ENCODE measurements around the gene MGAT5B.
"Not testable (repeated sequence)": the region's sequence is repeated elsewhere in the genome, so short reads cannot be mapped to it uniquely, and the experiment has no call there.

The MGAT5B gene

DNA sequence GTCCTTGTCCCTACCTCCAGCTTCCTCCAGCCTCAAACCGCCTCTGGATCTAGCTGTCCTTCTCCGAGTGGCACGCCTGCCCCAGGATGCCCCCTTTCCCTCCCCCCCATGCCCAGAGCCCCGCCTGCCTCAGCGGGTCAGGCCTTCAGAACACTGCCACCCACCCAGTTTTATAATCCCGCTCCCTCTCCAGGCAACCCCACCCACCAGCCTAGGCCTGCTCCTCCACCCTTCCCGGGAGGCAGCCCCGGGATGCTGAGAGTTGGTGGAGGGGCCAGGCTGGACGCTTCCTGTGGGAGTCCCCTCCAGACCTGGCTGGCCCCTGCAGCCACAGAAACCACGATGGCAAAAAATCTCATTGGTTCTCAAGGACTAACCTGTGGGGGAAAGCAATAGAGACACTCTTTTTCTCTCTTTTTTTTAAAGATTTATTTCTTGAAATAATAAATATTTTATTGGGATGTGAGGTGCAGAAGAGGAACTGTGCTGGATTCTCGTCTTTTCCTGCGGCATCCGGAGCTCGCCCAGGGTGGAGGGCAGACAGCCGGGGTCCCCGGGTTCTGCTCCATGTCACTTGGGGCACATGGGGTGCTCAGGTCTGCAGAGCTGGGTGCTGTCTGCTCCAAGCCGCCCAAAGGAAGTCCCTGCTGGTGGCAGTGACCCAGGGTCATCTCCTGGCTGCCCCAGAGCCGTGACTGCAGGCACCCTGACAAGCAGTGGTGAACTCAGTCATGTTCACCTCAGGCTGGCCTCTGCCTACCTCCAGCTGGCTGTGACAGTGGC, 81.9 kb downstream of the MGAT5B start:
- no peak for DNase-seq (ENCODE audit: low read depth)

DNA sequence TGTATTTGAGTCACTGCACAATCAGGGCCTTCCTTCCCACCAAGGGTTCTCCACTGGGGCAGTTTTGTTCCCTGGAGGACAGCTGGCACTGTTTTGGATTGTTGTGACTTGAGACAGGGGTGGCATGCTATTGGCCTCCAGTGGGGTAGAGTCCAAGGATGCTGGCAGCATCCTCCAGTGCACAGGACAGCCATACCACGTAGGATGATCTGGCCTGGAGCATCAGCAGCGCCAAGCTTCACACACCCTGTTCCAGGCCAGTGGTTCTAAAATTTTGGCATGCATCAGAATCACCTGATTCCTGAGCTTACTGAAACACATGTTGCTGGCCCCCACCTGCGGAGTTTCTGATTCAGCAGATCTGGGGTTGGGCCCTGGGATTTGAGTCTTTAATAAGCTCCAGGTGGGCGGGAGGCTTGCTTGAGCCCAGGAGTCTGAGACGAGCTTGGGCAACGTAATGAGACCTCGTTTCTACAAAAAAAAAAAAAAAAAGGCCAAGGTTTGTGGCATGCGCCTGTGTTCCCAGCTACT, 83.2 kb downstream of the MGAT5B start:
- DNase-seq (ENCODE audit: low read depth), result no peak

DNA sequence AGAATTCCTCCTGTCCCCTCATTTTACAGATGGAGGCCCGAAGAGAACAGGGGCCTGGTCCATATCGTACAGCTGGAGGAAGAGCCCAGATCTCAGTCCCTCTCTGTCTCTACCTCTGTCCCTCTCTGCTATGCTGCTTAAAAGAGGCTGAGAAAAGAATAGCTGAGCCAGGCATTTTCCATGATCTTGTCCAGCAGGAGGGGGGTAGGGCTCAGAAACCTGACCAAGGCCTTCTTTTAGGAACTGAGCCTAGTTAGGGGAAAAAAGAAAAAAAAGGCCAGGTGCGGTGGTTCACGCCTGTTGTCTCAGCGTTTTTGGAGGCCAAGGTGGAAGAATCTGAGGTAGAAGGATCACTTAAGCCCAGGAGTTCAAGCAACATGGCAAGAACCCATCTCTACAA, 84.2 kb downstream of the MGAT5B start:
- no peak for DNase-seq (ENCODE audit: low read depth)

DNA sequence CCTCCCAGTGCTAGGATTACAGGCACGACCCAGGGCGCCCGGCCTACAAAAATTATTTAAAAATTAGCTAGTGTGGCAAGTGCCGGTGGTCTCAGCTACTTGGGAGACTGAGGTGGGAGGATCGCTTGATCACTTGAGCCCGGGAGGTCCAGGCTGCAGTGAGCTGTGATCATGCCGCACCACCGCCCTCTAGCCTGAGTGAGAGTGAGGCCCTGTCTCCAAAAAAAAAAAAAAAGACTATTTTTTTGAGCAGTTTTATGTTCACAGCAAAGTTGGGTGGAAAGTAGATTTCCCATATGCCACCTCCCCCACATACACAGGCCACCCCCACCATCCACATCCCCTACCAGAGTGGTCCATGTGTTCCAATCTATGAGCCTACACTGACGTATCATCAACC, 84.9 kb downstream of the MGAT5B start:
- DNase-seq (ENCODE audit: low read depth), result no peak

- no peak for DNase-seq (ENCODE audit: low read depth)
These were observed 85.7 kb downstream of the MGAT5B start for GRCh38 chr17:76953946-76954345.

GRCh38 chr17:76955191-76955590, 87.0 kb downstream of the MGAT5B start:
- DNase-seq (ENCODE audit: low read depth), result no peak

GRCh38 chr17:76956846-76957540, 88.8 kb downstream of the MGAT5B start:
- DNase-seq (ENCODE audit: low read depth), result no peak

DNA sequence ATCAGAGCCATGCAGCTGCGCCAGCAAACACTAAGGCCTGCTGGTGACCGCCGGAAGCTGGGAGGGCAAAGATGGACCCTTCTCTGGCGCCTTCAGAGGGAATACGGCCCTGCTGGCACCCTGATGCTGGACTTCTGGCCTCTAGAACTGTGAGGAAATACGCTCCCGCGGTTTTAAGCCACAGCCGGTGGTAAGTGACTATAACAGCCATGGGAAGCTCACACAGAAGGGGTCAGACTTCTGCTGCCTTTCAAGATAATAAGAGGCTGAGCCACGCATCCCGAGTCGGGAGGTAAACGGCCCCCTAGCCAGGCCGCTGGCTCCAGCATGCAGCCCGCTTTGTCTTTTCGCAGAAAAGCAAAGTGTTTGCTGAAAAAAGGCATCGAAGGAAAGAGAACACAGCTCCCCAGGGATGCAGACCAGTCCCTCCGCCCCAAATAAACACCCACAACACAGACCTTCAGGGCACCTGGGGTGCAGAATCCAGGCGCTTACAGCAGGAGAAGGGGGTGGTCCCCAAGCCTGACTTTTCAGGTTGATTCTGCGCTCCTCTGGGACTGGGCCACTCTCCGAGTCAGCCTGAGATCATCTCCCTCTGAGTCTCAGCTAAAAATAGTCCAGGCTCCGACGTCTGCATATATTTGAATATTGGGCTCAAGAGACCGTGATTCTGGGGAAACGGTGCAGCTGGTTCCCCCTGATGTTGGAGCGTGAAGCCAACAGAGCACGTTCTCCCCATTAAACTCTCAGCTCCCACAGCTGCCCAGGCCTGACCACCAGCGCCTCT, 89.7 kb downstream of the MGAT5B start:
- no peak for DNase-seq (ENCODE audit: low read depth)

GRCh38 chr17:76958974-76959373, 90.8 kb downstream of the MGAT5B start:
- DNase-seq (ENCODE audit: low read depth), result no peak

DNA sequence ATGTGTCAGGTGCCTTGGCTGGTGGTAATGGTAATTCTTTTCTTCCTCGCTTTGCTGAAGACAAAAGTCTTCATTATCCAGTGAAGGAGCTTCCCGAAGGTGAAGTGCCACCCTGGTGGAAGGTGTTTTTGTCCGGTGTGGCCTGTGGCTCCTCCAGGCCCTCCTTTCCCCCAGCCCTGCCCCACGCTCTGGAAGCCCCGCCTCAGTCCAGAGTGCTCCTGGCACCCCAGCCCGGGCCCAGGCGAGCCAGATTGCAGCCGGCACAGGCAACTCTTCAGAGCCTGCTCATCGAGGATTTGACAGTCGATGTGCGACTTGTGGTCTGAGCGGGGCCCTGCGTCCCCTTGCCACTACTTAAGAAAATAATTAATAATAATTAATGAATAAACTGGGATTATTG, 93.7 kb downstream of the MGAT5B start:
- no peak for DNase-seq (ENCODE audit: low read depth)

GRCh38 chr17:76962858-76963257, 94.7 kb downstream of the MGAT5B start:
- DNase-seq (ENCODE audit: low read depth), result no peak

GRCh38 chr17:76966016-76966415, 97.8 kb downstream of the MGAT5B start:
- no peak for DNase-seq (ENCODE audit: low read depth)

GRCh38 chr17:76966486-76967181, 98.4 kb downstream of the MGAT5B start:
- no peak for DNase-seq (ENCODE audit: low read depth)

GRCh38 chr17:76967762-76968161, 99.6 kb downstream of the MGAT5B start:
- no peak for DNase-seq (ENCODE audit: low read depth)

DNA sequence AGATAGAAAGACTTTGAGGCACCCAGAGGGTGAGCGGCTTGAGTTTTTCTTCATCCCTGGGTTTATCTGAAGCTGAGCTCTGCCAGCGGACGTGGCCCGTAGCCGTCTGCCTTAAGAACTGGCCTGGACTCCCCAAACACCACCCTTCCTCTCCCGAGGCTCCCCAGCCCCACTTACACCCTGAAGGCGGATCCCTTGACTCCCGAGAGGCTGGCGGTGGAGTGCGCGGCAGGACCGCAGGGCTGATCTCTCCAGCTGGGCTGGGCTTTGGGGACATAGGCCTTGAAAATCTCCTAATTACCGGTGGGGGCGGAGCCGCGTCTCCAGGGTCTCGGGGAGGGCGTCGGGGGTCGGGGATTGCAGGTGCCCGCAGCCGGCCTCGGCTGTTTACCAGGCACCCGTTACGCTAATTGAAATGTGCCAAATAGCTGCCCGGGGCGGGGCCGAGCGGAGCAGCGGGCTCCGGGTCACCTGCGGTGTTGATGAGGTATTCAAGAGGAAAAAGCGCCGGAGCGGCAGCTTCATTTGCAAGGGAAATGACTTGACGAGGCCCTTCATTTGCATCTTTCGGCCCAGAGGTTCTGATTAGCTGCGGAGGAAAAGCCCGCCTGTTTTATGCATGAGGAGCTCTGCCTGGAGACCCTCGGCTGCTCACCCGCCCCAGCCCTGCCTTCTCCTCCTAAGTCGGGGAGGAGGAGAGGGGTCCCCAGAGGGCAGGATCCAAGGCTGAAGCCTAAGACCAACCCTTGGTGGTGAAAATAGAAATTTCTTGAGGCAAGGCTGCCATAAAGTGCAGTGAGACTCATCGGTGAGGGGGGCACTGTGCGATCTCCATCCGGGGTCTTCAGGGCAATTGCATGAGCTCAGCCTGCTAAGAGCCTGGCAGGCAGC, 100.7 kb downstream of the MGAT5B start:
- no peak for DNase-seq (ENCODE audit: low read depth)

DNA sequence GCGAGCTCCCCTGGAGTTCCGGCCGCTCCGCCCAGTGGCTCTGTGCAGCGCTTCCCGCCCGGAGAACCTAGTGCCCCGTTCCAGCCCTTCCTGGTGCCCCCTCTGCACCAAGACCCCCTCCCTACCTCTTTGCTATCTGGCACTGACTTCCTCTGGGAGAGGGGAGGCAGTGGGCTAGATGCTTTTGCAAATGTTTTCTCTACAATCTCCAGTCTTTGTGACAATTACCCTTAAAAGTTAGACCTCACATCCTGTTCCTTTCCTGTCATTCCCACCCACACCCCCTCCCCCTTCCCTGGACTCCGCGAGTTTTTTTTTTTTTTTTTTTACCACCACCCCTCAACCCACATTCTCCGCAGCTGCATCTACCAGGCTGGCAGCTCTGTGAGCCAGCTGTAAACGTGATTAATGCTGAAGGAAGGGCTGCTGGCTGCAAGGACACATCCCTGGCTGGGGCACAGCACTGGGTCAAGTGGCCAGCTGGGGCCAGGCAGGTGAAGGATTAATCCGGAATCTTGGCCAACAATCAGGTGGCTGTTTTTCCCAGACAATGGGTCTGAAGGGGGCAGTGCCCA, 101.5 kb downstream of the MGAT5B start:
- DNase-seq (ENCODE audit: low read depth), result no peak

DNA sequence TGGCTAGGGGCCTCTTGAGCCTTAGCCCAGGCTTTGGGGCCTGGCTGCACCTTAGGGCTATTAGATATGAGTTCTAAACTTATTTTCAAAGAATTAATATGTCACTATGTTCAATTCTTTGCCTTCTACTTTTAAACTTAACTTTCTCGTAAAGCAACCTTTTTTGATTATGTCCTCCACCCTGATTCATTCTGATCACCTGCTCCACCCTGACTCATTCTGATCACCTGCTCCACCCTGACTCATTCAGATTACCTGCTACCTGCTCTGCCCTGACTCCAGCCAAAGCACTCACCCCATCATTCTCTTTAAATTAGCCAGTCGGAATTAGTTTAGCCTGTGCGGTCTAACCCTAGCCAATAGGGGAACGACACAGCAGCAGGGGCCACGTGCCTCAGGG, 102.0 kb downstream of the MGAT5B start:
- DNase-seq (ENCODE audit: low read depth), result not testable (repeated sequence)

DNA sequence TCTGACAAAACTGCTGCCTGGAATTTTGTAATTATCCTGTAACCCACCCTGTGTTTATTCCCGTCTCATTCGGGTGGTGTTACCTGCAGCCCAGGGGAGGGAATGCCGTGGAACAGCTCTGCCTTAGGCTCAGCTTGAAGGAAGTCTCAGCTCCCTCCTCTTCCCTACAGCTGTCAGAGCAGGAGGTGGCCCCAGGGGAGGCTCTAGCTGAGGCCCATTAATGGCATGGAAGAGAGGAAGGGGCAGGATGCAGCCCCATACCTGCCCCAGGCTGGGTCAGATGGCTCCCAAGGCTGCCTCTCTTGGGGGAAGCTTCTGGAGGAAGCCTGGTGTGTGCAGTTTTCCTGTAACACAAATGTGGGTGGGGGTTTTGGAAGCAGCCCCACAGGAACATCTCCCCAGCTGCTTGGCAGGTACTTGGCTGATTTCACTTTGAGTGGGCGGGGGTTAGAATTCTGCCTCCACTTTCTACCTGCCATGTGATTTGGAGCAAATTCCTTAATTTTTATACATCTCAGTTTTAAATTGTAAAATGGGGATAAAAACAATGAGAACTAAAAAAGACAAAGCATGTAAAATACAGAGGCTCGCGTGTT, 103.9 kb downstream of the MGAT5B start:
- no peak for DNase-seq (ENCODE audit: low read depth)

DNA sequence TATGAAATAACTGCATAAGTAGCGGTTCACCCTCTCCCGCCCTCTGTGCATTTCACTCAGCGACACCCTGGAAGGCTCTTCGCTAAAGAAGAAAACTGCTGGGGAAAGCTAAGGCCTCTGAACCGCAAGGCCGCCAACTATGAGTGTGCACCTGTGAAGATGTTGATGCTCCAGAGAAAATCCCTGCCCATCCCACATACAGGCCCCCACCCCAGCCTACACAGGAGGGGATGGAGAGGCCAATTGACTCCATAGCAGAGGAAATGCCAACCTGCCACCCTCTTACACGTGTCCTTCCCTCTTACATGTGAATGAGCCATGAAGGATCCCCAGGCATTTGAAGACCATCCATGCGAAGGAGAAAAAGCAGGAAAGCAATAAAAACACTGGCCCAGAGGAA, 104.8 kb downstream of the MGAT5B start:
- DNase-seq (ENCODE audit: low read depth), result no peak

DNA sequence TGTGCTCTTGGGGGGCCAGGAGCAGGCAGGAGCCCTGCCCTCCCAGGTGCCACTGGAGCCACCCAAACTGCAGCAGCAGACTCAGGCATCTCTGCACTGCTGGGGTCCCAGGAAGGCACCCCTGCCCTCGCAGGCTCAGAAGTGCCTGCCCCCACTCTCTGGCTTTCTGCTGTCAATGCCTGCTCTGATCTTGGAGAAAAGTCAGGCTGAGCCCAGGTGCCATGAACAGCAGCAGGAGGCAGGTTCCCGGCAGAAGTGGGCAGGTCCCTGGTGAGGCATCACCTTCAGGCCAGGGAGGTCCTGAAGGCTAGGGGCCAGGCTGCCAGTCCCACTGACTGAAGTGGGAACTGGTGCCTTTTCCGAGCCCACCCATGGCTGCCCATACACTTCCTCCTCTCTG, 106.5 kb downstream of the MGAT5B start:
- DNase-seq (ENCODE audit: low read depth), result no peak
